ENCODE results near the gene PLEKHA8.

PLEKHA8 gene

DNA sequence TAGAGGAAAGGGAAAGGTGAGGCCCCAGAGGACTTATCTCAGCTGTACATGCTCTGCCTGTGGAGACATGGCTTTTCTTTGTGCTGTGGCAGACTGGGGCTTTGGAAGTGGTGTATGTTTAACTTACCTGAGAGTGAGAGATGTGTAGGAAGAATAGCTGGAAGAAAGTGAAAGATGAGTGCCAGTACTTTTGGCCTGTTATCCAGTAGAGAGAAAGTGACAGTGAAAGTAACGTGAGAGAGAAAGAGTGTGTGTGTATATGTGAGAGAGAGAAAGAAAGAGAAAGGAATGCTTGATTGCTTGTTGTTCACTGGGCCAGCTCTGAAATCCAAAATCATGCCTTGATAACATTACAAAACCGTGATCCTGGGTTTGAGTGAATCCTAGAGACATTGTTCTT, 132.1 kb downstream of the PLEKHA8 start:
- no peak for TF ChIP-seq GATA1 (IDR thresholded peaks at IDR 0.05; ENCODE audit: low read depth, low read length)
- no peak for TF ChIP-seq POLR2A (IDR thresholded peaks at IDR 0.05; ENCODE audit: low read length)
- DNase-seq, result peak in 1 of 2 experiments; percentile 40

DNA sequence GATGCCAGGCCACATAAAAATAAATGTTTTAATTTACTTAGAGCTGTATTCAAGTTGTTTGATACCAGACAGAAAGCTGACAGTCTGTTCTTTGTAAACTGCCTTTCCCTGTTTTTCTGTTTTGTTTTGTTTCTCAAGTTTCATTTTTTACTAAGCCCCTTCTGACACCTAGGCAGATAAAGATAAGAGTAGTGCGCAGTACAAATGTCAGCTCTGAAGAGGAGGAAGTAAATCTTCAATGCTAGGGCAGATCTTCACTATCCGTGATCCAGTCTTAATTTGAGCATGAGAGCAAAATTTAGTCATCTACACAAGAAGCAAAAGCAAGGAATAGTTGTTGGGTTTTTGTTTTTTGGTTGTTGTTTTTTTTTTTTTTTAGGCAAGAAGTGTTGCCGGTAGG, 133.9 kb downstream of the PLEKHA8 start:
- peak; percentile 21 to 33 for DNase-seq
- TF ChIP-seq GATA1 (IDR thresholded peaks at IDR 0.05; ENCODE audit: low read depth, low read length), result no peak
- TF ChIP-seq POLR2A (IDR thresholded peaks at IDR 0.05; ENCODE audit: low read length), result no peak

DNA sequence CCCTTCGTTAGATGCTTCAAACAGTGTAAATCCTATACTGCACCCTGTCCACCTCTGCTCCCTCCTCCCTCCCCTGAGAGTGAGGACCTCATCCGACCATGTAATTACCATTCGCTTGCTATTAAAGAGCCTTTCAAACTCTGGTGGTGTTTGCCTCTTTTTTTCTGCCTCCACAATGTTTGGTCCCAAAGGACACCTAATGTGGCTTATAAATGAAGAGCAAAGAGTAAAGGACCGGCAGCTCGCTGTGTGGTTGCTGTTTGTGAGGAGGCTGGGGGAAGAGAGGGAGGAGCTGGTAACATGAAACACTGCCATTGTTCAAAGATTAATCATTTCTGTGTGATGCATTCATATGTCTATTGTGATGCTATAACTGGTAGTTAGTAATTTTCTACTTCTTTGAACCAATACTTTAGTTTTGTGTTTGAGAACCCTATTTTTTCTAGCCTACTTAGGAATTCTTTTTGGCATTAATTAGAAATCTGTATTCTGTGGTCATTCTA, 134.5 kb downstream of the PLEKHA8 start:
- no peak for DNase-seq
- TF ChIP-seq POLR2A (IDR thresholded peaks at IDR 0.05; ENCODE audit: low read length) (no peak), GATA1 (IDR thresholded peaks at IDR 0.05; ENCODE audit: low read depth, low read length) (no peak)

DNA sequence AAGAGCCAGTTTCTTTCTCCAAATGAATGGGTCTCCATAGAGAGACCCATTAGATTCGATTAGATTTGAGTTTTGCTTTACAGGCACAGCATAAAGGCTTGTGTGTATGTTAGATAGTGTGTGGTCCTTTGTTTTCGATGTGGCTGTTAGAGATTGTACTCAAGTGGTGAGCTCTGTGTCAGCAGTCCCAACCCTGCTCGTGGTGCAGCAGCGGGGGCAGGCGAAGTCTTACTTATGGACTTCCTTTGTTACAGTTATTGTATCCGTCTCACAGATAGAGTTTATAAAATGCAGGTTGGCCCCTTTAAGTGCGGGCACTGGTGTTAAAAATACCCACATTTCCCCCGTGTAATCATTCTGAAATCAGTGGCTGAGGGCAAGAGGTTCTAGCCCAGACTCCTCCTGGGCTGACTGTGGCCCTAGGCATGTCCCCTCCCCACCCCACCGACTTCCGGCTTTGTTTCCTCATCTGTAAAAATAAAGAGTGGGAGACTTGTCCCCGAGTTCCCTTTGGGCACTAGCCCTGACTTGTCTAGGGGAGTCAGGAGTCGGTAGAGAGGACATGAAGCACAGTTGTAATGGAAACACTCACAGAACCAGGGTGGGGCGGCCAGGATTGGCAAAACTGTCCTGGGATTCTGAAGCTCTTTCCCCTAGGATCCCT, 135.2 kb downstream of the PLEKHA8 start:
- peak; percentile 40 to 75 for DNase-seq
- no peak for TF ChIP-seq GATA1 (IDR thresholded peaks at IDR 0.05; ENCODE audit: low read depth, low read length)
- TF ChIP-seq POLR2A (IDR thresholded peaks at IDR 0.05; ENCODE audit: low read length), result no peak

DNA sequence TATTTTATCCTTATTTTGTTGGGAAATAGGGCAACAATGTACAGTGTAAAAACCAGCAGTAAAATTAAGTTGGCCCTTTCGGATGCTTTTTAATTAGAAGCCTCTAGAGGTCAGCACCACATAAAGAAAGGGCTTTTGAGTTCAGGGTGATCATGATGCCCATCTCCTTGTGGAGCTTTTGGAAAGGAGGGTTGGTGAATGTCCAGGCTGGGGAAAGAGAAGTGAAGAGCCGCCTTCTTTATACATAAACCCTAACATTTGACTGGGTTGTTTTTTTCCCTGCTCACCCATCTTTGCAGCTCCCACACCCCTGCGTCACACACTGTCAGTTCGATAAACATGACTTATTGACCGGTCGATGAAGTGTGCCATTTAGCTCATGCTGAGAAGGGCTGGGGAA, 136.4 kb downstream of the PLEKHA8 start:
- TF ChIP-seq GATA1 (IDR thresholded peaks at IDR 0.05; ENCODE audit: low read depth, low read length), result no peak
- peak; percentile 45 to 61 for DNase-seq

DNA sequence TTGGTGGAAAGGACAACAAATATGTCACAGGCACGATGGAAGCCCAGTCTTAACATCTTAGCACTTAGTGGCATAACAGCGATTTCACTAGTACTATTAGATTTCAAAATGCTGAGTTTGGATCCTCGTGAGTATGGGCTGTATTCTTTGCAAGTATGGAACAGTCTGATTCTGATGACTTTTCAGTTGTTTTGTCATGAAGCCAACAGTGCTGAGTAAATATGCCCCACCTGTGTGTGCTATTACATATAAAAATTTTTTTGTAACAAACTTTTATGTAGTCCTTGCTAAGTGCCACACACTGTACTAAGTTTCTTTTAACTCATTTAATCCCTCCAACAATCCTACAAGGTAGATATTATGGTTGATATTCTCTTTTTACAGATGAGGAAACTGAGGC, 137.4 kb downstream of the PLEKHA8 start:
- TF ChIP-seq POLR2A (IDR thresholded peaks at IDR 0.05; ENCODE audit: low read length), result no peak
- no peak for TF ChIP-seq GATA1 (IDR thresholded peaks at IDR 0.05; ENCODE audit: low read depth, low read length)
- DNase-seq, result no peak

DNA sequence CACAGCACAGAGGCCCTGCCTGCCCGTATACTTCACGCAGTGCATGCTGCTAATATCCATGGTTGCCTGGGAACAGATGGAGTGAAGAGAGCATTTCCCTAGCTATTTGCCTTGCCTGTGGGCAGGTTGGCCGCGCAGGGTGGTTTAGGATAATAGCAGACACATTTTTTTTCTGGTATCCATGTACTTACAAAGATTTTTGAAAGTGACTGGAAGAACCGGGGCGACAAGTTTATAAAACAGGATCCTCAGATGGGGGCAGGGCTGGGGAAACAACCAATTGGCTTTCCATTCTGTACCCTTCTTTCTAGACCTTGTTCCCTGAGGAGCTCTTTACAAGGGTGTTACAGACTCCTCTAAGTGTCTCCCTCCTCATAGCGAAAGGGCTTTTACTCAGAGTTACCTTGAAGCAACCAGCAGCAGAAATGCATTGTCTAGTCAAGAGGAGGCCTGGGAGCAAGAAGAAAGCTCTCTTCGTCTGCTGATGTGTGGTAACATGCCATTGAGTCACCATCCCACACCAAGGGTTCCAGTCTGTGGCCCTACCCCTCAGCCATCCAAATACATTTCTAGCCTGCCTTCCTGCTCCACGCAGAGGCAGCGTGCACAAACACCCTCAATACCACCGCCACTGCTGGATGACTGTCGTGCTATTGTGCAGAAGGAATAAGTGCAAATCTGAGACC, 138.1 kb downstream of the PLEKHA8 start:
- DNase-seq, result no peak
- TF ChIP-seq GATA1 (IDR thresholded peaks at IDR 0.05; ENCODE audit: low read depth, low read length), result no peak

DNA sequence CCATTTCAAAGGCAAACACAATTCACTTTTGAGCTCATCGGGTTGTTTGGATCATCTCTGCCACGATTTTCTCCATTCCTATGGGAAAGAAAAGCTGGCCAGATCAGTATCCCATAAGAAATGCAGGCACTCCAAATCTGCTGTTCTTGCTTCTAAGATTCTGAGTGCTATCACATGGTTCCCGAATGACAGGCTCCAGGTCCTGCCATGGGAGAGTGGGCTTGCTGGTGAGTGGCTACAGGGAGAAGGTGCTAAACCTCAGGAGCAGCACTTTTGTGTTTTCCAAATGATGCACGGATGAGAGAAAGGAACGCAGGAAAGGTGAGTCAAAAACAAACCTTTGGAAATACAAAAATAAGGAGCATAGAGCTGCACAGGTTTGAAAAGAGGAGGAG, 138.6 kb downstream of the PLEKHA8 start:
- DNase-seq, result no peak
- TF ChIP-seq GATA1 (IDR thresholded peaks at IDR 0.05; ENCODE audit: low read depth, low read length) (no peak), POLR2A (IDR thresholded peaks at IDR 0.05; ENCODE audit: low read length) (no peak)

DNA sequence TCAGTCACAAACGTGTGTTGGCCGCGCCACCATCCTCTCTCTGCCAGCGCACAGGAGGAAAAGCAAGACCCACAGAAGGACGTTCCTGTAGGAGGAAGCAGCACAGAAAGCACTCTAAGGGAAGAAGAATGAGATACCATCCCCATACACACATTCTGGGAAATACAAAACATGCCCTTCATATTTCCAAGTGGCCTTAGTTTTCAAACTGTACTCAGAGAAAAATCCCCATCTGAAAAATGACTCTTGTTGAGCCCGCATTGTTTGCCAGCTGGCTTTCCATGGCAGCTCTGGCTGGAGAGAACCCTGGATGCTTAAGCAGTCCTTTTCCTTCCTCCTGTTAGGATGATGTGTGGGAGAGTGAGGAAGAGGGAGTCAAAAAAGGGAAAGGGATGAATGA, 139.7 kb downstream of the PLEKHA8 start:
- TF ChIP-seq GATA1 (IDR thresholded peaks at IDR 0.05; ENCODE audit: low read depth, low read length) (no peak), POLR2A (IDR thresholded peaks at IDR 0.05; ENCODE audit: low read length) (no peak)

DNA sequence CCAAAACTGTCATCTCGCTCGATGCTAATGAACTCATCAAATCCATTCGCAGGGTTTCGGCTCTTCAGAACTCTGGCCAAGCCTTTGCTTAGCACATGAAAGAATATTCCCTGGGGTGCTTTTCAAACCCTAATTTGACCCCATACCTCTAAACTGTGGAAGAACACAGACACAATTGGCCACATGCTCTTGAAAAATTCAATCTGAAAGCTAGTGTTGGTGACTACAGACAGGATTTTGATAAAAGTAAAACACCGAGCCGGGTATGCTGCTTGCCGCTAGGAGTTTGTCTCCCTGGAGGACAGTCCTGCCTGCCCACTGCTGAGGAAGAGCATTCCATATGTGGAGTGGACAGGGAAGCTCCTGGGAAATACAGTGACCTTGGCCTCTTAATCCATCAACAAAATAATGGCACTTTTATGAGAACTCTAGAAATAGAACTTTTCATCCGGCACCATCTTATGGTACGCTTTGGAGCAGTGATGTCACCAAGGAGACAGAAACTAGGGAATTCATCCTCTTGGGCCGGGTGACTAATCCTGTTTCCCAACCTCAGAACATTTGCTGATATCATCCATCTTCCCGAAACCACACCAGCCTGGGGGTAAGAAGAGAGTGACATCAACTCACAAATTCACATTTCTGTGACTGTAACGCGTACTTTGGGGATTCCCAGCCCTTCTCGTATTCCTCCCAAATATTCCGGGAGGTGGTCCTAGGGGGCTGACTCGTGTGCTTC, 140.8 kb downstream of the PLEKHA8 start:
- DNase-seq, result no peak
- no peak for TF ChIP-seq GATA1 (IDR thresholded peaks at IDR 0.05; ENCODE audit: low read depth, low read length)
- no peak for TF ChIP-seq POLR2A (IDR thresholded peaks at IDR 0.05; ENCODE audit: low read length)

More for the DNA sequence above, 139.7 kb downstream of the PLEKHA8 start:
- DNase-seq, result no peak

DNA sequence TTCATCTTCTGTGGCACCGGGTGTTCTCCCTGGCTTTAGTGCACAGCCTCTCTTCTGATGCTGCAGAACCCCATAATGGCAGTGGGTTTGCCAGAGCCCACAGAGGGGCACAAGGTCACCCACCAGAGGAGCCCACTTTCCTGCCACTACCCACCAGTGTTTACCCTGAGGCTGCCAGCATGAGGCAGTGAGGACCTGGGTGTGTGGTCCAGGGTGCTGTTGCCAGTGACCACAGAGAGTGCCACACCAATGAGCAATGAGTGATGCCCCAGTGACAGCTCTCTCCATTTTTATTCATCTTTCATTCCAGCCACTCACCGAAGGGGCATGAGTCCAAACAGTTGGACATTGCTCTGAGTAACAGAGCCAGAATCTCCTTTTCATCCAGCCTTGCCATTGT, 141.4 kb downstream of the PLEKHA8 start:
- no peak for DNase-seq

DNA sequence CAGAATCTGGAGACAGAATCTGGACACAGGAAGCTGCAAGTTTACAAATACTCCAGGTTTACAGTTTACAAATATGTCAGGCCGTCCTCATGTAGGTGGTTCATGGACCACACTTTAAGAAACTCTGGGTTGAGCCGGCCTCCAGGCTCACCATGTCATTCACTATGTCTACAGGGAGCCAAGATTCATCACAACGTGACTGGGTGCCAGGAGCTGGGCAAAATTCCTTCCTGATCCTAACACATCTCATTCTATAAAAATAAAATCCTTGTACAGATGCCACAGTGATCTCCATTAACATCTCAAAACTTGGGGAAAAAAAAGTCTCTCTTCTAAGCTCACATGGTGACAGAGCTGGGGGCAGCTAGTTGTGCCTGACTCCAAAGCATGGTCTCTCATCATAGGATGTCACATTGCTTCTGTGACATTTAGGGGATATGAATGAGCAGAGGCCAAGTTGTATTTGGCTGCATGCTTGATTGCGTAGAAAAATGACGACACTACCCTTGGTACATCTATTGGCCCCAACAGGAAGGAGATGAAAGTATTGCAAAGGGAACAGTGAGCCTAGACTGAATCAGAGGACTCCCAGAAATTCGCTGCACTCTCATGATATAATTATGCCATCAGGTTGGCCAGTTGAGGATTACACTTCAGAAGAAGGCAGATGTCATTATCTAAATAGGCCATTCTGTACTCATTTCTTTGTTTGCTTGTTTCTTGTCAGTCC, 142.4 kb downstream of the PLEKHA8 start:
- no peak for DNase-seq
- TF ChIP-seq GATA1 (IDR thresholded peaks at IDR 0.05; ENCODE audit: low read depth, low read length) (no peak), POLR2A (IDR thresholded peaks at IDR 0.05; ENCODE audit: low read length) (no peak)

More for the DNA sequence above, 141.4 kb downstream of the PLEKHA8 start:
- TF ChIP-seq GATA1 (IDR thresholded peaks at IDR 0.05; ENCODE audit: low read depth, low read length) (no peak), POLR2A (IDR thresholded peaks at IDR 0.05; ENCODE audit: low read length) (no peak)

DNA sequence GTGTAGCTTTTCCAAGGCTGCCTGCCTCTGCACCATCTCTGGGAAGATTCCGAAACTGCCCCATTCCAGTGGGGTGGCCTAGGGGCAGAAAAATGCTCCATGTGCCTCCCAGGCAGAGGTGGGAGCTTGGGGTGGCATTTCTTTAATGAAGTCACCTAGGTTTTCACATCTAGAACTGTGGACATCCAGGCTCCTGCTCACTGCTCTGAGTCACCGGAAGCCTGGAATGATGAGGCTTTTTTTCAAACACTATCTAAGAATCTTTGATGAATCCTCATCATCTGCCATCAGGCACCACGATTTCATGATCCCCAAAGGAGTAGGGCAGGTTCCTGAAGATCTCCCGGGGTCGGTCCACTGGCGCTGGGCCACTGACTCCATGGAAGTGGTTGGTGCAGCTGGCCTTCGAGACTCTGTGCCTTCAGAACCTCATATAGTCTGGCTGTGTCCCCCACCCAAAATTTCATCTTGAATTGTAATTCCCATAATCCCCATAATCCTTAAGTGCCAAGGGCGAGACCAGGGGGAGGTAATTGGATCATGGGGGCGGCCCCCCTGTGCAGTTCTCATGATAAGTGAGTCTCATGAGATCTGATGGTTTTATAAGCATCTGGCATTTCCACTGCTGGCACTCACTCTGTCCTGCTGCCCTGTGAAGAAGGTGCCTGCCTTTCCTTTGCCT, 143.7 kb downstream of the PLEKHA8 start:
- no peak for TF ChIP-seq GATA1 (IDR thresholded peaks at IDR 0.05; ENCODE audit: low read depth, low read length)
- no peak for TF ChIP-seq POLR2A (IDR thresholded peaks at IDR 0.05; ENCODE audit: low read length)
- no peak for DNase-seq
